ENCODE results near the gene AIFM3.
"Not testable (repeated sequence)": the region's sequence is repeated elsewhere in the genome, so short reads cannot be mapped to it uniquely, and the experiment has no call there.

The AIFM3 gene

DNA sequence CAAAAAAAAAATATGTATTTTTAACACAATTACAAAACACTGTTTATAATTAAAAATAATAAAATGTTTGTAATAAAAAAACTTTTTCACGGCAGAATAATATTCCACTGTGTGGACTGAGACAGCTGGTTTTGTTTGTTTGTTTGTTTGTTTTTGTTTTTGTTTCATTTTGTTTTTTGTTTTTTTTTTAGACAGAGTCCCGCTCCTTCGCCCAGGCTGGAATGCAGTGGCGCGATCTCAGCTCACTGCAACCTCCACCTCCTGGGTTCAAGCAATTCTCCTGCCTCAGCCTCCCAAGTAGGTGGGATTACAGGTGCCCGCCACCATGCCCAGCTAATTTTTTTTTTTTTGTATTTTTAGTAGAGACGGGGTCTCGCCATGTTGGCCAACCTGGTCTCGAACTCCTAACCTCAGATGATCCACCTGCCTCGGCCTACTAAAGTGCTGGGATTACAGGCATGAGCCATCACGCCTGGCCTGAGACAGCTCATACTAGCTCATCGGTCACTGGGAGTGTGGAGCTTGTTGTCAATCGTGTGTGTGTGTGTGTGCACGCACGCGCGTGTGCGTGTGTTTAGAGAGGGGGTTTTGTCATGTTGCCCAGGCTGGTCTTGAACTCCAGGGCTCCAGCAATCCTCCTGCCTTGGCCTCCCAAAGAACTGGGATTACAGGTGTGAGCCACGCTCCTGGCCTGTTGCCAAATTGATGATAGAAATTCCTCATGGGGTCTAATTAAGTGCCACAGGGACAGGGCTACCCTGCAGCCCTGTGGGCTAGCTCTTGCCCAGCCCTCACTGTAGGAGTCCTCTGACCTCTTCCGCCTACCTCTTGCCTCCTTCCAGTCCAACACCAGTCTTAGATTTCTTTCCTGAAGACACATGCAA lies 7.2 kb upstream of the AIFM3 start:
- no peak for DNase-seq

DNA sequence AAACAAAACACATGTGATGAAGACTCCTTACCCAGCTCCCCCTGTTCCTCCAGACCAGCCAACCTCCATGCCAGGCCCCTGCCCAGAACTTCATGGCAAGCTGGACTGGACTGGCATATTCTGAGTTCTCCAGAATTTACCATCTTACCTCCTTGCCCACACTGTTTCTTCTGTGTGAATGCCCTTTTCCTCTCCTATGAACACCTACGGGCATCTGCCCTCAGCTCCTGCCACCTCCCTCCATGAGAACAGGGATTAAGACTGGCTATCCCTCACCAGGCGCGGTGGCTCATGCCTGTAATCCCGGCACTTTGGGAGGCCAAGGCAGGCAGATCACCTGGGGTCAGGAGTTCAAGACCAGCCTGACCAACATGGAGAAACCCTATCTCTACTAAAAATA lies 6.4 kb upstream of the AIFM3 start:
- no peak for DNase-seq

DNA sequence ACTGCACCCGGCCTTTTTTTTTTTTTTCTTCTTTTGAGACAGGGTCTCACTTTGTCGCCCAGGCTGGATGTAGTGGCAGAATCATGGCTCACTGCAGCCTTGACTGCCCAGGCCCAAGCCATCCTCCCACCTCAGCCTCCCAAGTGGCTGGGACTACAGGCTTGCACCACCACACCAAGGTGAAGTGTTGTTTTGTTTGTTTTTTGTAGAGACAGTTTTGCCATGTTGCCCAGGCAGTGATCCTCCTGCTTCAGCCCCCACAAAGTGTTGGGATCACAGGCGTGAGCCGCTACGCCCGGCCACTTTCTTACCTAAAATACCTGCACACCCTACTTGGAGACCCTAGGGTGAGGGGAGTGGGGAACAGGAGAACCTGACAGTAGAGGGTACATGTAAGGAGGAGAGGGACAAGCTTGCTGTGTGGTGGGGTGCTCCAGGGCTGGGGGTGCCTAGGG lies 4.5 kb upstream of the AIFM3 start:
- DNase-seq: no peak

DNA sequence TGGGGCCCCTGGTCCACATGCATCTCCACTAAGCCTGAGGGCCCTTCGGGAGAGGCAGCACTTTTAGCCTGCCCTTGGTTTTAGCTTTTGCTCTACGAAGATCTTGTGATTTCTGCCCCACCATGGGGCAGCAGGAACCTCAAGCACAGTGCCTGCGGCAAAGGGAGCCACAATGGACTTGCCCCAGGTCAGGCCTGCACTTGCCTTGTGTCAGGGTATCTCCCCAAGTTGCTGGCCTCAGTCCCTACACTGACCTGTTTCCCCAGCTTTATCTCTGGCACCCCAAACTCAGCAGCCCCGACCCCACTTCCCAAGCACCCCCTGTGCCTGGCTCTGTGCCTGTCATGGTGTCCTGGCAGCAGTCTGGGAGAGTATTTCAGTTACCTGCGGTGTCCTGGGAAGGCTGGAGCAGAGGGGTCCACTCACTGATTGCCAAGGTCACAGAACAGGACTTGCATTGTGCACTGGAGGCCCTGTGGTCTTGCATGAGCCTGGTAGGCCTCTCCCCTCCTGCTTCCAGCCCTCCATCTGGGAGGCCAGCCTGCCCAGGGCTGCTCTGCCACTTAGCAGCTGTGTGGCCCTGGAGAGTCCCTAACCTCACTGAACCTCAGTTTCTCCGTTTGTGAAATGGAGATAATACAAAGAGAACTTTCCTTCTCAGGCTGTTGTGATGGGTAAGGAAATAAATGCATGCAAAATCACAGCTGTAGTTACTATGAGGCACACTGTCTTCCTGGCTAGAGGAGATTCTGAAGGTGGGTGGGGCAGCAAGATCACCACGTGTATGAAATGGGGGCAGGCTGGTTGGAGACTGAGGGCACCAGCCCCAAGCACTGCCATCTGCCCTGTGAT lies 3.6 kb upstream of the AIFM3 start:
- no peak for DNase-seq

DNA sequence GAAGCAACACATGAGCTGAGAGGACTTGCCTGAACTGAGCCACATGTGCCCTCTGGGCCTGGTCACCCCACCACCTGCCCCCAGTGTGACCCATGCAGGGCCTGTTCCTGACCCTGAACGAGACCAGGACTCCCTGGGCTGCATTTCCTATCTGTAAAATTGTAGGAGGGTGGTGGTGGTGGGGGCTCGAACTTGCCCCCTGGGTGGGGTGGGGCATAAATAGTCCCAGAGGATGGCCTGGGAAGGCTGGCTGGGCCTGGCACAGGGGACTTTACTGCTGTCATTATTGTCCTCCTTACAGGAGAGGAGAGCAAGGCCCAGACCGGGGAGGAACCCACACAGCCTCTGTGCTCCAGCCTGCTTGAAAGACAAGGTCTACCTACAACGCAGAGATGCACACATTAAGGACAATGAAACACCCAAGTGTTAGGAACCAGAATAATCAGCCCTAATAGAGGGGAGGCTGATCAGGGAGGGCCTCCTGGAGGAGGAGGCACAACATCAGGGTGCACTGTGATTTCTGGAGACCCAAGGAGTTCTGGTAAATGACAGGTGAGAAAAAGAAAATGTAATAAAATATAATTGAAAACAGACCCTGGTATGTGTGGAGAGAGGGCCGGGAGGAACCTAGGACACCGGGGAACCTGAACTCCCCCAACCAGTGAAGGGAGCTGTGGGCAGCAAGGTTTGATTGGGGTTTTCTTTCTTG lies 2.8 kb upstream of the AIFM3 start:
- no peak for DNase-seq

DNA sequence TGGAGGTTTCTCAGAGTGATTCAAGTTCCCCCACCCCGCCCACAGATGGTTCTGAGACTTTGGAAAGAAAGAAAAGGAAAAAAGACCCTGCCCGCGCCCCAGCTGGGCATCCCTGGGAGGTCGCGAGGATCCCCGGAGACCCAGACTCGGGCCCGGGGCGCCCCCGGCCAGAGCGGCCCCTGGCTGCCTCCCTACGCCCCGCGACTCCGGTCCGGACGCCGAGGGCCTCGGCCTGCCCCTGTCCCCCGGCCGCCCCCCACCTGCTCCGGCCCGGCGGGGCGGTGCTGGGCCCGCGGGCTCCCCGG lies 2.3 kb upstream of the AIFM3 start:
- DNase-seq: no peak

DNA sequence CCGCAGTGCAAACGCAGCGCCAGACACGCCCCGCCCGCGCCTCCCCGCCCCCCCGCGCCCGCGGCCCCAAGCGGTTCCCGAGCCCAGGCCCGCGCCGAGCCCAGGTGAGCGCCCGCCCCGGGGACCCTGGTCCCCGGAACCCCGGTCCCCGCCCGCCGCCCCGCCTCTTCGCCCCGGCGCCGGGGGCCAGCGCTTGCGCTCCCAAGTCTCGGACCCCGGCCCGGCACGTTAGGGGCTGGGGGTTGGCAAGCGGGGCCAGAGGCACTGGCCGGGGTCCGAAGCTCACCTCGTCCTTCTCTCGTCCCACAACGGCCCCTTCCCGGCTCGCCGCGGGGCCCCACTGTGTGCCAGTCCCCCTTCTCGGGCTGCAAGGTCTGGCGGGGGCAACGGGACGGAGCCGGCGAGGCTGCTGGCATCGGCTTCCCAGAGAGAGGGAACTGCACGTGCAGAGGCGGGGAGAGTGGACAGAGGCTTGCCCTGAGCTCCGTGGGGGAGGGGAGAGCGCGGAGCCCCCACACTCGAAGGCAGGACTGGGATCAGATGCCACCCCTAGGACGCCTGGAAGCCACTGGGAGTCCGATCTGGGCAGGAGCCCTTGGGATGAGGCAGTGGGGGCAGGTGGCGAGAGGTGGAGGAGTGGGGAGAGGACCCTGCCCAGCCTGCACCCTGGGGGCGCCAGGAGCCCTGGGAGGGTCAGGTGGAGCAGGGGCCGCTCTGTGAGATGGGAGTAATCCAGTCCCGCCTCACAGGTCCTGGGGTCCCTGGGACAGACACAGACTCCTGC lies 1.8 kb upstream of the AIFM3 start:
- DNase-seq: no peak

DNA sequence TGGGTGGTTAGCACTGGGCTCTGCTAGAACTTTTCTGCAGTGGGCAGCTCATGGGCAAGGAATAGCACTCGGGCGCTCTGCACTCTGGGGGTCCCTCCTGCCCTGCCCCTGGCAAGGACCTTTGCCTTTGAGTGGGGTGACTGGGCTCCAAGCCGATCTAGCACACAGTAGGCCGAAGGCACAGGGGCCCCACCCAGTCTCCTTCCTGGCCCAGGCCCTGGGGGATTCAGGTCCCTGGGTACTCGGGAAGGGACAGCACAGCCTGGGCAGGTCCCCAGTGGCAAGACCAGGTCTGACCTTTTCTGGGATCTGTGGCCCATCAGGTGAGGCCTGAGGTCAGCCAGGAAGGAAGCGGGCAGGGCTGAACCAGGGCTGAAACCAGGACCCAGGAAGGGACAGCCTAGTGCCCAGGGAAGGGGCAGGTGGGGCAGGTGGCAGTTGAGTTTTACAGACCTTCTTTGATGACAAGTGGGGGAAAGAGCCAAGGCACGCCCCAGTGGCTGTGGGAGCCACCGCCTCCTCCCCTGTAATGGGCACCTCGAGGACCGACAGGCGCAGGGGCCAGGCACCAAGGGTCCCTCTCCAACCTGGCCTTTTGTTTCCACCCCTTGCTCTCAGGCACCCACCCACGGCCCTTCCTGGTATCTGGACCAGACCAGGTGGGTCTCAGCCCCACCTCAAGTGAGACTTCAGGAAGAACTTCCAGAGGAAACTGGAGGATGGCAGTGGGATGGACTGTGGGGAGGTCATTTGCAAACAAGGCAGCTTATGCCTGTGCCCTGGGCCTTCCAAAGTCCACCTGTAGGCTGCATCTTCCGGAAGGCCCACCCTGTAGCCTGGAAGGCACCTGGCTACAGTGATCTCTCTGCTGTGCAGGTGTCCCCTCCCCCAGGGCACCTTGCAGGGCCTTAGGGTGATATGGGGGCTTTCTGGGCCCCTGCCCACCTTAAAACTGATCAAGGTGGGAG lies 883 bp upstream of the AIFM3 start:
- no peak for DNase-seq

DNA sequence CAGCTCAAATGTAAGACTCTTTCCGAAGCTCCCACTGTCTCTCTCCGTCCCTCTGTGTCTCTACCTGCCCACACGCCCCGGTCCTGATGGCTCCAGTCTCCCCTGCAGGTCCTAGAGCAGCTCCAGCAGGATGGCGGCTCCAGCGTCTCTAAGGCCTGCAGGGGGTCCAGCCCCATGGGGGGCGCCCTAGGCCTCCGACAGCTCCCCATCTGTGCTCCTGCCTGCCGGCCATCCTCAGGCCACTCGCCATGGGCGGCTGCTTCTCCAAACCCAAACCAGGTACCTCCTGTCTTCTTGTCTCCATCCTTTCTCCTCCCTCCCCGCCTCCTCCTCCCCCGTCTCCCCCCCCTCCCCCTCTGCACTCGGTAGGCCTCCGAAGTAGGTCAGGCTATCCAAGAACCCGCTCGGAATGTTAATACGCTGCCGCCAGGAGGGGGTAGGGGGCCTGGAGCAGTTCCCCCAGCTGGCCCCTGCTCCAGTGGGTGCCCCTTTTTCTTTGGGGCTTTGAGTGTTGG lies 699 bp downstream of the AIFM3 start:
- no peak for DNase-seq

DNA sequence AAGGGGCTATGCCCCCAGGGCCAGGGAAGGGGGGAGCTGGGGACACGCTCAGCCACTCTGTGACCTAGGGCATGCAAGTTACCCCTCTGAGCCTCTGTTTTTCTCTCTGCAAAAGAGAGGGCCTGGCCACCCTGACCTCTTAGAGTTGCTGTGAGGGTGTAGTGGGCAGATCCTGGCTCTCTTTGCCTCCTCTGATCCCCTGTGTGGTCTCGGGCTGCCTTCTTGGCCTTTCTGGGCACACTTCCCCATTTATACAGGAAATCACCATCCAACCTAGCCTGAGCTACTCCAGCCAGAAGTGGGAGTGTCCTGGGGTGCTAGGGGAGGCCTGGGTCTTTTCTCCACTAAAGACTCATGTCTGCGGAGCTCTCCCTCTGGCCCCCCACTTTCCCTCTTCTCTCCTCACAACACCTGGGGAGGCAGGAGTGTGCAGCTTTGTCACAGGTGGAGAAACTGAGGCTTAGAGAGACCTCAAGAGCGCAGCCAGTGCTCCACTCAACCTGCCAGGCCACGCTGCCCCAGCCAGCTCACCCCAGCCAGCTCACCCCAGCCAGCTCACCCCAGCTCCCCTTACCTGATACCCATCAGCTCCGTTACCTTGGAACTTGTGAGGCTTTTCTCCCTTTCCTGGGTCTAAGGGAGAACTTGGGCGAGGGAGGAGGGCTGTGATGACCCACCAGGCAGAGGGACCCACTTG lies 1.4 kb downstream of the AIFM3 start:
- no peak for DNase-seq

DNA sequence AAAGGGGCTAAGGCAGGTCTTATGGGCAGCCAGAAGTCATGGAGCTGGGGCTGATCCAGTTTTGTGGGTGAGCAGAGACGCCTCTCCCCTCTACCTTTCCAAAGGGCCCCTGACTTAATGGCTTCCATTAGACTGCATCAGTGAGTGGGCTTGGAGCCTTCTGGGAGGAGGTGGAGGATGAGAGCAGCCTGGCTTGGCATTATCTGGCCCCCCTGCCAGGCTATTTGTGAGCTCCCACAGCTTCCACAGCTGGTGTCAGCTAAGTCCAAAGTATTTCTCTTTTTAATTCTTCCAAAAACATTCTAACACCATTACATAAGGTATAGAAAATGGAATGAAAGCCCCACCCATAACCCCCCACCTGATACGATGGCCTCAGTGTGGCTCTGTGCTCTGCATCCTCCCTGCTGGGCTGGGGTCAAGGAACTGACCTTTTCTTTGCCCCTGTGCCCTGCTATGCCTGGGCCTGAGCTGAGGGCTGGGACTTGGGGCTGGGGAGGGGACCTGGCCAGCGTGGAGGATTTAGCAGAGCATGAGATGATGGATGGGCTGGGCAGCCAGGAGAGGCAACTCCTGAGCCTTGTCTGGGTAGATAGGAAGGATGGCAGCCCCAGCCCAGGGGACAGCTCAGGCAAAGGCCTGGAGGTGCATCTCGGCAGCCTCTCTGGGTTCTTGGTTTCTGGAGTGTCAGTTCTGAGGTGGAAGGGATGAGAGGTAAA lies 4.0 kb downstream of the AIFM3 start:
- DNase-seq: no peak

DNA sequence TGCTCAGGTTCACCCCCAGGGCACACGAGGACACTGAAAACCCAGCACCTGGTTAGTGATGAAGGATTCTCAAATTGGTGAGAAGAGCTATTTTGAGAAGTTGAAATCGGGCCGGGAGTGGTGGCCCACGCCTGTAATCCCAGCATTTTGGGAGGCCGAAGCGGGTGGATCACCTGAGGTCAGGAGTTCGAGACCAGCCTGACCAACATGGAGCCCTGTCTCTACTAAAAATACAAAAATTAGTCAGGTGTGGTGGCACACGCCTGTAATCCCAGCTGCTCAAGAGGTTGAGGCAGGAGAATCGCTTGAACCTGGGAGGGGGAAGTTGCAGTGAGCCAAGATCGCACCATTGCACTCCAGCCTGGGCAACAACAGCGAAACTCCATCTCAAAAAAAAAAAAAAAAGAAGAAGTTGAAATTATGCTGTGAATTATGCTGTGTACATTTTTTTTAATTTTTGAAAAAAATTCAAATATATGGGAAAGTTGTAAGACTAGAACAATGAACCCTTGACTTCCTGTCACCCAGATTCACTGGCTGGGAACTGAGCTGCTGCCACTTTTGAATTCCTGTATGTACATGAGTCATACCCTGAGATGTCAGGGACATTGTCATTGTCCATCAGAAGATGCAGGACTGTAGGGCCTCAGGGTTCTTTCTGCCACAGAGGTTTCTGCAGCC lies 5.1 kb downstream of the AIFM3 start:
- not testable (repeated sequence) for DNase-seq

DNA sequence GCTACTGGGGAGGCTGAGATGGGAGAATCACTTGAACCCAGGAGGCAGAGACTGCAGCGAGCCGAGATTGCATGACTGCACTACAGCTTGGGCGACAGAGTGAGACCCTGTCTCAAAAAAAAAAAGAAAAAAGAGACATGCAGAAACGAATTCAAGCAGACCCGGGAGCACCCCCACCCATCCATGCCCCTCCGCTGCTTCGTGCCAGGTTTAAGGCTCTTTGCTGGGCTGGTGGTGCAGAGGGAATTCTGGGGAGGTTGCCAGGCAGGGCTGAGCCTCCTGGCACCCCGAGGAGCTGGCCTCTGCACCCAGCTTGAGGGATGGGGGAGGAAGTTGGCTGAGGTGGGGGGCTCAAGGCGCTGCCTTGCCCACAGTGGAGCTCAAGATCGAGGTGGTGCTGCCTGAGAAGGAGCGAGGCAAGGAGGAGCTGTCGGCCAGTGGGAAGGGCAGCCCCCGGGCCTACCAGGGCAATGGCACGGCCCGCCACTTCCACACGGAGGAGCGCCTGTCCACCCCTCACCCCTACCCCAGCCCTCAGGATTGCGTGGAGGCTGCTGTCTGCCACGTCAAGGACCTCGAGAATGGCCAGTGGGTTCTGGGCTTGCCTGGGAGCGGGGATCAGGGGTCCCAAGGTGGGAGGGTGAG lies 6.0 kb downstream of the AIFM3 start:
- DNase-seq: no peak

DNA sequence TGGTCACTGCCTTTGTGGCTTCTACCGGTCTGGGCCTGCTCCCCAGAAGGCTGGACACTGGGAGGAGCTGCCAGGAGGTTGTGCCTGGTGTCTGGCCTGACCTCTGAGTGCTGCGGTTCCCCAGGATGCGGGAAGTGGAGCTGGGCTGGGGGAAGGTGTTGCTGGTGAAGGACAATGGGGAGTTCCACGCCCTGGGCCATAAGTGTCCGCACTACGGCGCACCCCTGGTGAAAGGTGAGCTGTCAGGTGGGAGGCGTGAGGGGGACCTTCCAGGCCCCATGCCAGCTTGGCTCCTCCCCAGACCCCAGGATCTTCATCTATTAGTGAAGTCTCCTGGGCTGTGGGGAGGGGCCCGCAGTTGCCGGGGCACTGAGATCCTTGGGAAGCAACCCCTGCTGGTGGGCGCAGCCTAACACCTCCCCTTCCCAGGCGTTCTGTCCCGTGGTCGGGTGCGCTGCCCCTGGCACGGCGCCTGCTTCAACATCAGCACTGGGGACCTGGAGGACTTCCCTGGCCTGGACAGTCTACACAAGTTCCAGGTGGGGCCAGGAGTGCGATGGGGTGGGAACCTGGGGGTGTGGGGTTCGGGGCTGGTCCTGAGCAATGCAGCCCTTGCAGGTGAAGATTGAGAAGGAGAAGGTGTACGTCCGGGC lies 6.7 kb downstream of the AIFM3 start:
- DNase-seq: no peak

DNA sequence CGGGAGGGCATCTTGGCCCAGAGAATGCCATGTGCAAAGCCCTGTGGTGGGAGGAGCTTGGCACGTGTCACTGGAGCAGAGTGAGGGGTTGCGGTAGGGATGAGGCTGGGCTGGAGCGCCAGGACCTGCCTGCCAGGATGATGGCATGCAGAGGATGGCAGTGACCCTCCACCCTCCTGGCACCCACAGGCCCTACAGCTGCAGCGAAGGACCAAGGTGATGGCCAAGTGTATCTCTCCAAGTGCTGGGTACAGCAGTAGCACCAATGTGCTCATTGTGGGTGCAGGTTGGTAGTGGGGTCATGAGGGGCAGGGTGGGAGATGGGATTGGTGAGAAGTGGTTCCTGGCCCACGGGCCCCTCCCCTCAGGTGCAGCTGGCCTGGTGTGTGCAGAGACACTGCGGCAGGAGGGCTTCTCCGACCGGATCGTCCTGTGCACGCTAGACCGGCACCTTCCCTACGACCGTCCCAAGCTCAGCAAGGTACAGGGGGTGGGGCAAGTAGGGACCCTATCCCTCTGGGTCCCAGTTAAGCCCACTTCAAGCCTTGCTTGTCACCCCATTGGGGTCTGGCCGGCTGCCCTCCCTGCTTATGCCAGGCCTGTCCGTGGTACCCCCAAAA lies 7.4 kb downstream of the AIFM3 start:
- DNase-seq: no peak

DNA sequence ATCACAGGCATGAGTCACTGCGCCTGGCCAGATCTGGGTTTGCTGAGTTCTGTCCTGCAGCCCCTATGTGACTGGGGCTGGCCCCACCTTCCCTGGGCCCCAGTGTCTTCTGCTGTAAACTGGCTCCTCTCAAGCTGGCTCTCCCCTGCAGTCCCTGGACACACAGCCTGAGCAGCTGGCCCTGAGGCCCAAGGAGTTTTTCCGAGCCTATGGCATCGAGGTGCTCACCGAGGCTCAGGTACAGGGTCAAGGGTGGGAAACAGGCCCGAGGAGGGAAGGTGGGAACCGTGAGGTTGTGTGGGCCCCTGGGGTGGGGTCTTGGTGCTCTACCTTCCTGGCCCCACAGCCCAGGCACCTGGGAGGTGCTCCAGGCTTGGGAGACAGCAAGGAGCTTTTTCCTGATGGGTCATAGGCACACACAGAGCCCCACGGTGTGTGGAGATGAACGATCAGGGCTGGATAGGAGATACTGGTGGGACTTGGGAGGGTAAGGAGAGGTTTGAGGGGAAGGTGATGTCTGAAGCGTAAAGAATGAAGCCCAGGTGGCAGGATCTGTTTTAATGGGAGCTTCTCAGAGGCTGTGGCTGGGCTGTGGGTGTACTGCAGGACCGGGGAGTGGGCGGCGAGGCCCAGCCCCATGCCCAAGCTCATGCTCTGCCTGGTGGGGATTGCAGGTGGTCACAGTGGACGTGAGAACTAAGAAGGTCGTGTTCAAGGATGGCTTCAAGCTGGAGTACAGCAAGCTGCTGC lies 8.7 kb downstream of the AIFM3 start:
- DNase-seq: no peak

DNA sequence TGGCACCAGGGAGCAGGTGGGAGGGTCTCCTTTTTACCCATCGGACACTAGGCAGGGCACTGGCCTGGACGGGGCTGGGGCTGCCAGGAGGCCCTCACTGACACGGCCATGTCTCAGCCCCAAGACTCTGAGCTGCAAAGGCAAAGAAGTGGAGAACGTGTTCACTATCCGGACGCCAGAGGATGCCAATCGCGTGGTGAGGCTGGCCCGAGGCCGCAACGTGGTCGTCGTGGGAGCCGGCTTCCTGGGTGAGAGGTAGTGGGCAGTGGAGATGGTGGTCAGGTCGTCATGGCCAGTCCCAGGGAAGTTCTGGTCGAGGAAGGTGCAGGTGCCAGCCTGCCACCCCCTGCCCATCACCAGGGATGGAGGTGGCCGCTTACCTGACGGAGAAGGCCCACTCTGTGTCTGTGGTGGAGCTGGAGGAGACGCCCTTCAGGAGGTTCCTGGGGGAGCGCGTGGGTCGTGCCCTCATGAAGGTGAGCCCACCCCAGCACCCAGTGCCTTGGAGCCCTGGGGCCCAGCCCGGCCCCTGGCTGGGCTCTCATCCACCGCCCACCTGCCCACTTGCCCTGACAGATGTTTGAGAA lies 9.3 kb downstream of the AIFM3 start:
- DNase-seq: no peak

All from NCI-H345 (cell line).